GM06990 (cell line): ENCODE measurements around the gene SLX9.

Experiments
- DNase-seq: peaks from one replicate; pipeline ENCODE4 v3.0.0-alpha.2; 2011; ENCODE audit not compliant: insufficient read length; ENCODE audit errors: extremely low read depth
- H3K27me3 ChIP-seq: replicated peaks from 2 replicates; pipeline ENCODE4 v1.6.0; 2011; ENCODE audit warnings: low read length; ENCODE audit not compliant: control insufficient read depth, insufficient read depth
- H3K36me3 ChIP-seq: 2 replicates; pipeline ENCODE4 v1.5.1; 2011; ENCODE audit warnings: low read length; ENCODE audit not compliant: control insufficient read depth, insufficient read depth
- H3K4me3 ChIP-seq: replicated peaks from 2 replicates; pipeline ENCODE4 v1.5.1; 2011; ENCODE audit warnings: low read depth, mild to moderate bottlenecking, control low read depth, low read length
- CTCF ChIP-seq: IDR thresholded peaks from 2 replicates; pipeline ENCODE4 v1.5.1; 2011; ENCODE audit warnings: low read length, control low read depth, mild to moderate bottlenecking, inconsistent platforms; ENCODE audit not compliant: insufficient read depth, poor library complexity, severe bottlenecking

Gene SLX9

GRCh38 chr21:45026066-45026745 lies 86.4 kb downstream of the SLX9 start:
- TF ChIP-seq CTCF: no peak
- no peak overlapping the region for H3K4me3 ChIP-seq
- H3K27me3 ChIP-seq: no peaks in the 10 kb centered on the region; the same call in 1 of the 2 replicates
- H3K36me3 ChIP-seq: no peaks in the 10 kb centered on the region
- DNase-seq: no peak
